ENCODE results near the gene ROBO3.

The ROBO3 gene

GRCh38 chr11:124839972-124840621 lies 25.1 kb upstream of the ROBO3 start:
- H2AFZ ChIP-seq (ENCODE audit: low read depth, low read length, severe bottlenecking): no peak overlapping the region
- H3K27me3 ChIP-seq (ENCODE audit: low read length): no peaks in the 10 kb centered on the region
- no peaks in the 10 kb centered on the region for H3K9me2 ChIP-seq (replicated peaks; ENCODE audit: insufficient read depth, low read length)
- no peak for TF ChIP-seq EZH2phosphoT487 (conservative IDR thresholded peaks at IDR 0.05; ENCODE audit: low read length)
- TF ChIP-seq, protein P1, sequence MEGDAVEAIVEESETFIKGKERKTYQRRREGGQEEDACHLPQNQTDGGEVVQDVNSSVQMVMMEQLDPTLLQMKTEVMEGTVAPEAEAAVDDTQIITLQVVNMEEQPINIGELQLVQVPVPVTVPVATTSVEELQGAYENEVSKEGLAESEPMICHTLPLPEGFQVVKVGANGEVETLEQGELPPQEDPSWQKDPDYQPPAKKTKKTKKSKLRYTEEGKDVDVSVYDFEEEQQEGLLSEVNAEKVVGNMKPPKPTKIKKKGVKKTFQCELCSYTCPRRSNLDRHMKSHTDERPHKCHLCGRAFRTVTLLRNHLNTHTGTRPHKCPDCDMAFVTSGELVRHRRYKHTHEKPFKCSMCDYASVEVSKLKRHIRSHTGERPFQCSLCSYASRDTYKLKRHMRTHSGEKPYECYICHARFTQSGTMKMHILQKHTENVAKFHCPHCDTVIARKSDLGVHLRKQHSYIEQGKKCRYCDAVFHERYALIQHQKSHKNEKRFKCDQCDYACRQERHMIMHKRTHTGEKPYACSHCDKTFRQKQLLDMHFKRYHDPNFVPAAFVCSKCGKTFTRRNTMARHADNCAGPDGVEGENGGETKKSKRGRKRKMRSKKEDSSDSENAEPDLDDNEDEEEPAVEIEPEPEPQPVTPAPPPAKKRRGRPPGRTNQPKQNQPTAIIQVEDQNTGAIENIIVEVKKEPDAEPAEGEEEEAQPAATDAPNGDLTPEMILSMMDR (IDR thresholded peaks at IDR 0.05; ENCODE audit: insufficient read depth, low read length, poor library complexity, severe bottlenecking): no peak
- H3K27ac ChIP-seq (ENCODE audit: low read depth, low read length): no peak overlapping the region
- no peaks in the 10 kb centered on the region for H3K36me3 ChIP-seq (ENCODE audit: low read length)
- no peak overlapping the region for H3K9ac ChIP-seq (ENCODE audit: low read length)
- H3K4me3 ChIP-seq (ENCODE audit: insufficient read depth, low read length, poor library complexity, severe bottlenecking): no peak overlapping the region
- no peaks in the 10 kb centered on the region for H3K79me2 ChIP-seq (ENCODE audit: insufficient read depth, low read length)
- no peak overlapping the region for H3K4me2 ChIP-seq (ENCODE audit: low read depth, low read length, poor library complexity, severe bottlenecking)
- H4K20me1 ChIP-seq (ENCODE audit: low read depth, low read length): no peaks in the 10 kb centered on the region
- H3K9me3 ChIP-seq (ENCODE audit: insufficient read depth, low read length): no peaks in the 10 kb centered on the region
- H3F3A ChIP-seq (ENCODE audit: insufficient read depth): no peaks in the 10 kb centered on the region

DNA sequence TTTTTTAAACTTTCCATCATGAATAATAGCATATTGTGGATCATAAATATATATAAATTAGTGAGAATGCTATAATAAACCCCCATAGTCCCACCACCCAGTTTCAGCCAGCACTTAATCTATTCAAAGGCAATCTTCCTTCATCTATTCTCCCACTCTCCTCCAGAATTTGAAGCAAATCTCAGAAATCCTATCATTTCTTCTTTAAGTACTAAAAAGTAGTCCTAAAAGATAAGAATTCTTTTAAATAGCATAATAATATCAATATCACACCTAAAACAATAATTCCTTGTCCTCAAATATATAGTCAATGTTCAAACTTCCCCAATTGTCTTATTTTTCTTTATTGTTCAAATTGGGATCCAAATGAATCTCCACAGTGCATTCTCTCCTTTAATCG lies 24.6 kb upstream of the ROBO3 start:
- Histone ChIP-seq H3K27me3 (ENCODE audit: low read length) (no peaks in the 10 kb centered on the region), H3K36me3 (ENCODE audit: low read length) (no peaks in the 10 kb centered on the region)

GRCh38 chr11:124841201-124841600 lies 24.0 kb upstream of the ROBO3 start:
- H3K27ac ChIP-seq (ENCODE audit: low read depth, low read length): no peak overlapping the region
- H3K4me2 ChIP-seq (ENCODE audit: low read depth, low read length, poor library complexity, severe bottlenecking): no peak overlapping the region

More for the DNA sequence above, 24.6 kb upstream of the ROBO3 start:
- Histone ChIP-seq H3F3A (ENCODE audit: insufficient read depth) (no peaks in the 10 kb centered on the region), H3K4me2 (ENCODE audit: low read depth, low read length, poor library complexity, severe bottlenecking) (no peak overlapping the region), H3K9me3 (ENCODE audit: insufficient read depth, low read length) (no peaks in the 10 kb centered on the region), H3K4me3 (ENCODE audit: insufficient read depth, low read length, poor library complexity, severe bottlenecking) (no peak overlapping the region), H3K27ac (ENCODE audit: low read depth, low read length) (no peak overlapping the region), H4K20me1 (ENCODE audit: low read depth, low read length) (no peaks in the 10 kb centered on the region), H2AFZ (ENCODE audit: low read depth, low read length, severe bottlenecking) (no peak overlapping the region), H3K9ac (ENCODE audit: low read length) (no peak overlapping the region), H3K79me2 (ENCODE audit: insufficient read depth, low read length) (no peaks in the 10 kb centered on the region), H3K9me2 (replicated peaks; ENCODE audit: insufficient read depth, low read length) (no peaks in the 10 kb centered on the region)
- TF ChIP-seq, protein P1 (IDR thresholded peaks at IDR 0.05; ENCODE audit: insufficient read depth, low read length, poor library complexity, severe bottlenecking): no peak
- no peak for TF ChIP-seq EZH2phosphoT487 (conservative IDR thresholded peaks at IDR 0.05; ENCODE audit: low read length)

More at GRCh38 chr11:124841201-124841600, 24.0 kb upstream of the ROBO3 start:
- no peak overlapping the region for H3K9ac ChIP-seq (ENCODE audit: low read length)
- H3K79me2 ChIP-seq (ENCODE audit: insufficient read depth, low read length): no peaks in the 10 kb centered on the region
- no peak overlapping the region for H2AFZ ChIP-seq (ENCODE audit: low read depth, low read length, severe bottlenecking)
- H3K36me3 ChIP-seq (ENCODE audit: low read length): no peaks in the 10 kb centered on the region
- H3K27me3 ChIP-seq (ENCODE audit: low read length): no peaks in the 10 kb centered on the region
- no peaks in the 10 kb centered on the region for H3K9me3 ChIP-seq (ENCODE audit: insufficient read depth, low read length)
- H3F3A ChIP-seq (ENCODE audit: insufficient read depth): no peaks in the 10 kb centered on the region
- TF ChIP-seq, protein P1 (IDR thresholded peaks at IDR 0.05; ENCODE audit: insufficient read depth, low read length, poor library complexity, severe bottlenecking): no peak
- H3K4me3 ChIP-seq (ENCODE audit: insufficient read depth, low read length, poor library complexity, severe bottlenecking): no peak overlapping the region
- H4K20me1 ChIP-seq (ENCODE audit: low read depth, low read length): no peaks in the 10 kb centered on the region
- H3K9me2 ChIP-seq (replicated peaks; ENCODE audit: insufficient read depth, low read length): no peaks in the 10 kb centered on the region
